Stimulated activated CD4-positive, alpha-beta T cell treated with anti-CD3 and anti-CD28 coated beads, Interleukin-12 subunit alpha, Interleukin-12 subunit beta, amount 100 ng/mL, for 24 hours (primary cell): ENCODE results near the gene ADAM15.

ENCODE experiments used
- DNase-seq, 2 experiments: peaks; one replicate each; pipeline ENCODE4 v3.0.0-alpha.2; 2020; ENCODE audit warnings: low read depth in 2 of 2

Gene ADAM15

DNA sequence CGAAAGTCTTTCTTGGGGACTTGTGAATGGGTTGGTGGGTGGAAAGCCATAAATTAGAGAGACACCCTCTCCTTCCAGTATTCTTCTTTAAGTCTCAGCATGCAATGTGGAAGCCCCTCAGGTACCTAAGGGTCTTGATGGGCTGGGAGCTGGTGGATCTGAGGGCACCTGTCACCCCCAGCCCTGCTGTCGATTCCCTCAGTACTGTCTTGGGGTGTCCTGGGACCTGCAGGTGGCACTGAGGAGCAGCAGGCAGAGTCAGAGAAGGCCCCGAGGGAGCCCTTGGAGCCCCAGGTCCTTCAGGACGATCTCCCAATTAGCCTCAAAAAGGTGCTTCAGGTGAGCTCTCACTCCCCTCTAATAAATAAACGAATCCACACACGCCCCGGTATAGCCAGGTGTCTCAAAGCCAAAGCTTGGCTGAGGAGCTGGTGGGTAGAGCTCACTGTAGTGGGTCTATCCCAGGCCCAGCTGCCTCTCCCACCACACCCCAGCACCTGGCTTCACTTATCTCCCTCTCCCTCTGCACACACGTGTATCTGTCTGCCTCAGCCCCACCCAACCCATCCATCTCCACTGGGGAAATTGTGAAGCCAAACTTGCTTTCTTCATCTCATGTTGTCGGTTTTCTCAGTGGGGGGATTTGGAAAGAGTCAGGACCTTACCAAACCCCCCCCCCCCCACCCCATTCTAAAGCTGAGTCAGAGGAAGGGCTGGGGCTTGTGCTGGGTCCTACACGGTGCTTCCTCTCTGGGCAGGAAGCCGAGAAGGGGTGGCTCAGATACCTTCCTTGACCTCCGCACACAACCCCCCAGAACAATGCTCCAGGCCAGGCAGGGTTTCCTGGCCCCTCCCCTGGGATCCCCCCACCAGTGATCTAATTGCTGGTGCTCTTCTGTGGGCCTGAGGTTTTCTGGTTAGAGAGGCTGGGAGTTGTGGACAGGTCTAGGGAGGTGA lies 1.6 kb downstream of the ADAM15 start:
- no peak for DNase-seq

DNA sequence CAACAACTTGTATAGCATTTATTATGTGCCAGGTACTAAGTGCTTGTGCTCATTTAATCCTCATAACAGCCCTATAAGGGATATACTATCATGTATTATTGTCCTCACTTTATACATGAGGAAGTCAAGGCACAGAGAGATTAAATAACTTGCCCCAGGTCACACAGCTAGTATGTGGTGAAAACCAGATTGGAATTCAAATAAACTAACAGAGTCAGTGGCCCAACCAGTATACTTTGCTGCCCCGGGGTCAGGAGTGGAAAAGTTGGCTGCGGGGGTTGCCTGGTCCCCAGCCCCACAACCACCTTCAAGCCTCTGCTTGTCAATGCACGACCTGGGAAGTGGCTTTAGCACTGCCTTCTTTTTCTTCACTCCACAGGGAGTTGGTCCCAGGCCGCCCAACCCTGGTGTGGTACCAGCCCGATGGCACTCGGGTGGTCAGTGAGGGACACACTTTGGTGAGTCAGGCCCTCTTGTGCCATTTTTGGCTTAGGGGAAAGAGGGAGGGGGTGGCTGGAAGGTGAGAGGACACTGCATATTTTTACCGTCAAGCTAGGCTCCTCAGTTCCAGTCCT lies 2.5 kb downstream of the ADAM15 start:
- no peak for DNase-seq

DNA sequence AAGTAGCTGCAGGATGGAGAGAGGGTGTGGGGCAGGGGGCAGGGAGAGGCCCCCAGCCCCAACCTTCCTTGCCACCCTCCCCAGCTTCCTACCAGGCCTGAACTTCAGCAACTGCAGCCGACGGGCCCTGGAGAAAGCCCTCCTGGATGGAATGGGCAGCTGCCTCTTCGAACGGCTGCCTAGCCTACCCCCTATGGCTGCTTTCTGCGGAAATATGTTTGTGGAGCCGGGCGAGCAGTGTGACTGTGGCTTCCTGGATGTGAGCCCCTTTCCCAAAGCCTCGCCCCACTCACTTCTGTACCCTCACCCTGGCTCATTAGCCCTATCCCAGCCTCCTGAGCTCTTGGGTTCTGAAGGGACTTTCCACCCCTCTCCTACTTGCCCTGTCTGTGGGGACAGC lies 6.0 kb downstream of the ADAM15 start:
- DNase-seq = no peak

DNA sequence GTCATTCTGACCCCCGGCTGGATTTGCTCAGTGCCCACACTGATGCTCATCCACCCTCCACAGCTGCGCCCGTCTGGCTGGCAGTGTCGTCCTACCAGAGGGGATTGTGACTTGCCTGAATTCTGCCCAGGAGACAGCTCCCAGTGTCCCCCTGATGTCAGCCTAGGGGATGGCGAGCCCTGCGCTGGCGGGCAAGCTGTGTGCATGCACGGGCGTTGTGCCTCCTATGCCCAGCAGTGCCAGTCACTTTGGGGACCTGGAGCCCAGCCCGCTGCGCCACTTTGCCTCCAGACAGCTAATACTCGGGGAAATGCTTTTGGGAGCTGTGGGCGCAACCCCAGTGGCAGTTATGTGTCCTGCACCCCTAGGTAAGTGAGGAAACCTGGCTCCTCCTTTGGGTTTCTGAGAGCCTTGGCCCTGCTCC lies 6.7 kb downstream of the ADAM15 start:
- no peak for DNase-seq

DNA sequence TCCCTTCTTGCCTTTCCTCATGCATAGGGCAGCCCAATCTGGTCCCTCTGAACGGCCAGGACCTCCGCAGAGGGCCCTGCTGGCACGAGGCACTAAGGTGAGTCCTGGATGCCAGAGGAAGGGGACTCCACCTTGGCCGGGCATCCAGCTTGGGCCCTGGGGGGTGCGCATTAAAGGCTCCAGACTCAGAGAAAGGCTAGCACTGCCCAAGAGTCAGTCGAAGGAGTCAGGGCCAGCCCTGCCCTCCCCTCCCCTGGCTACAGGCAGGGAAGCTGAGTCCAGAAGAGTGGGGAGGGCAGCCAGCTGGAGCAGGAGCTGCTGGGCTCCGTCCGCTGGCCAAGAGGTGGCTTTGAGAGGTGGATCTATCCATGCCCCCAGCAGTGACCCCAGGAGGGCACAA lies 9.6 kb downstream of the ADAM15 start:
- no peak for DNase-seq

DNA sequence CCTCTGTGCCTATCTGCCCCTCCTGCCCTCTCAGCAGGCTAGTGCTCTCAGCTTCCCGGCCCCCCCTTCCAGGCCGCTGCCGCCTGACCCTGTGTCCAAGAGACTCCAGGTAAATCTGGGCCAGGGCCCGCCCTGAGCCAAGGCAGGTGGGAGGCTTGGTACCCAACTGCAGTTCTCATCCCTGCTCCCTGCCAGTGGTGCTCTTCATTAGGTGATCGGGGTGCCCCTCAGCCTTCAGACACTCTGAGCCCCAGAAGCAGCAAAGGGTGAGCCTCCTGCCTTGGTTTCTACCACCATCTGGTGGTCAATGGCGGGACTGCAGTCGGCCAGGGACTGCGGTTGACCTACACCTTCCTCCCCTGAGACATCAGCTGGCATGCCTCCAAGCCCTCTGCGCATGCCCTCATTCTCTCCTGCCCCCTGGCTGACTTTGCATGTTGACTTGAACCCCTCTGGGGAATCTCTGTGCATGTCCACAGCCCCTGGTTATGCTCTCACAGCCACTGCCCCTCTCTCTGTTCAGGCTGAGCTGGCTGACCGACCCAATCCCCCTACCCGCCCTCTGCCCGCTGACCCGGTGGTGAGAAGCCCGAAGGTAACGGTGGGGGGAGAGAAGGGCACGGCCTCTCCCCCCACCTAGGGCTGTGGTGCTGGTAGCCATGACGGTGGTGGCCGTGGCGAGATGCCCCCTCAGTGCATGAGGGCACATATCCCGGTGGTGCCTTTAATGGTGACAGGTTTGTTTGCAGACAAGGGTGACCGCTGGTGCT lies 10.4 kb downstream of the ADAM15 start:
- DNase-seq = peak; percentile 84 to 97

DNA sequence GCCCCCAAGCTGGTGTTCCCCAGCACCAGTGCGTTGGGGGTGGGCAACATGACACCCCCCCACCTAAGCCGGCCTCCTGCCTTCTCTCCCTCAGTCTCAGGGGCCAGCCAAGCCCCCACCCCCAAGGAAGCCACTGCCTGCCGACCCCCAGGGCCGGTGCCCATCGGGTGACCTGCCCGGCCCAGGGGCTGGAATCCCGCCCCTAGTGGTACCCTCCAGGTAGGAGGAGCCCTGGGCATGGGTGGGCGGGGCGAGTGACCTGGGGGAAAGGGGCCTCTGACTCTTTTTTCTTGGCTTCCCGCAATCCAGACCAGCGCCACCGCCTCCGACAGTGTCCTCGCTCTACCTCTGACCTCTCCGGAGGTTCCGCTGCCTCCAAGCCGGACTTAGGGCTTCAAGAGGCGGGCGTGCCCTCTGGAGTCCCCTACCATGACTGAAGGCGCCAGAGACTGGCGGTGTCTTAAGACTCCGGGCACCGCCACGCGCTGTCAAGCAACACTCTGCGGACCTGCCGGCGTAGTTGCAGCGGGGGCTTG lies 11.1 kb downstream of the ADAM15 start:
- no peak for DNase-seq

DNA sequence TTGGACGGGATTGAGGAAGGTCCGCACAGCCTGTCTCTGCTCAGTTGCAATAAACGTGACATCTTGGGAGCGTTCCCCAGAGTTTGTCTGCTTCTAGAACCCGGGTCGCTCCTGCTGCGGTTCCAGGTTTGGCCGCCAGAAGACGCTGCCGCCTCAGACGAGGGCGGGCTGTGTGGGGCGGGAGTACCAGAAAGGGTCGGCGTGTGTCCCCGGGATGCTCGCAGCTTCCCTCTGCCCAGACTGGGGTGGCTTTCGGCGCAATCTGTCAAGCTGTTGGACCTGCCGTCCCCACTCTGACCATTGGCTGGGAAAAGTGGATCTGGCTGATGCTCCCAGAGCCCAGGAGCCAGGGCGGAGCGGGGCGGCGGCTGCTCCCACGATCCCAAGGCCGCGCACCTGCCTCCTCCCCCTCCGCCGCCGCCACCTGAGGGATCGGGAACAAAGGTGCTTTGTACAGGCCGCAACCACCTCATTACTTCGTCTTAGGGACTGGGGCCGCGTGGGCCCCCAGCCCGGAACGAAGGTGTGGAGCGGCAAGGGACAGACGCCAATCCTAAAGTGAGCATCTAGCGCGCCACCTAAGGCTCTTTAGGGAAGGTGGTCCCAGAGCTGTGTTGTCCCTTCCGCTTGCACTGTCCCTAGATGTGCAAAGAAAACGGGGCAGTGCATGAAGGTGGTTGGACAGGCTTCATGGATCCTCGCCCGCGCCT lies 11.7 kb downstream of the ADAM15 start:
- peak; percentile 52 to 78 for DNase-seq

DNA sequence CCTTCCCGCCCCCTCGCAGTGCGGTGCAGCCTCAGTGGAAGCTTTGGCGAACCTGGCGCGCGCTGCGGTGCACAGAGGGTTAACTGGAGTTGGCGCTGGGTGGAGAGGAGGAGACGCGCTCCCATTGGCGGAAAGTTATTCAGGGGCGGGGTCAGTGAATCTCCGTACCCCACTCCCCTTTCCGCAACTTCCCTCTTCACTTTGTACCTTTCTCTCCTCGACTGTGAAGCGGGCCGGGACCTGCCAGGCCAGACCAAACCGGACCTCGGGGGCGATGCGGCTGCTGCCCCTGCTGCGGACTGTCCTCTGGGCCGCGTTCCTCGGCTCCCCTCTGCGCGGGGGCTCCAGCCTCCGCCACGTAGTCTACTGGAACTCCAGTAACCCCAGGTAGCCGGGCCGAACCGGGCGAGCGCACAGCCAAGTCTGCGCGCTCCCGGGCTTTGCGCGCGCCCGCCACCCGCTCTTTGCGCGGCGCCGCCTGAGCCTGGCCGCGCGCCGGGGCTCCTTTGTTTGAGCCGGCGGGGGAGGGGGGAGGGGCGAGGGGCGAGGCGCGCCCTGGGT lies 12.5 kb downstream of the ADAM15 start, which contains the start of gene EFNA4:
EFNA4 (plus strand) TSS at position 191 of the 561 bp plus-strand sequence; CDS start at position 275, 84 bp downstream.
- peak; percentile 59 to 82 for DNase-seq

DNA sequence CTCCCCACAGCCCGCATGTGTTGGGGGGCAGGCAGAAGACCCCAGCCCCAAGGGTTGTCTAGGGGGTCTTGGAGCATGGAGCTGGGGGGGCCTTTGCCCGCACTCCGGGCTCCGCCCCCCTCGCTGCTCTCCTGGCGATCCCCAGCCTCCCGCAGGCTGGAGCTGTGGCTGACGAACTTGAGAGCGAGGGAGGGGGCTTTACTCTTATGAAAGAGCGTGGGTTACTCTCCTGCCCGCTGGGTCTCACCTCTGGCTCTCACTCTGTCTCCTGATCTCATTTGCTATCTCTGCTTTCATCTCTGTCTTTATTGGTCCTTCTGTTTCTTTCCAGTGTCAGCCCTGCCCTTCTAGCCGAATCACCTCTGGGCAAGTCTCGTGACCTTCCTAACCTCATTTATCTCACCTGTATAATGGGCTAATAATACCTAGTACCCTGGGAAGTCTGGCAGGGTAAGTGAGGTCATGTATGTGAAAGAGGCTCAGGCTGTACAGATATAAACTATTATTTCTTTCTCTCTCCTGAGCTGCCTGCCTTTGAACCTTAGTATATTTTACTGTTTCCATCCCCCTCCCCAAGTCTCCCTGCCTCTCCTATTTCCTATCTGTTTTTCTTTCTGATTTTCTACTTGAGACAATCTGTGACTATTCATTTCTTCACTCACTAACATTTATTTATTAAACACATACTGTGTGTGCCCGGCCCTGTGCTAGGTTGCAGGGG lies 13.2 kb downstream of the ADAM15 start:
- no peak for DNase-seq

DNA sequence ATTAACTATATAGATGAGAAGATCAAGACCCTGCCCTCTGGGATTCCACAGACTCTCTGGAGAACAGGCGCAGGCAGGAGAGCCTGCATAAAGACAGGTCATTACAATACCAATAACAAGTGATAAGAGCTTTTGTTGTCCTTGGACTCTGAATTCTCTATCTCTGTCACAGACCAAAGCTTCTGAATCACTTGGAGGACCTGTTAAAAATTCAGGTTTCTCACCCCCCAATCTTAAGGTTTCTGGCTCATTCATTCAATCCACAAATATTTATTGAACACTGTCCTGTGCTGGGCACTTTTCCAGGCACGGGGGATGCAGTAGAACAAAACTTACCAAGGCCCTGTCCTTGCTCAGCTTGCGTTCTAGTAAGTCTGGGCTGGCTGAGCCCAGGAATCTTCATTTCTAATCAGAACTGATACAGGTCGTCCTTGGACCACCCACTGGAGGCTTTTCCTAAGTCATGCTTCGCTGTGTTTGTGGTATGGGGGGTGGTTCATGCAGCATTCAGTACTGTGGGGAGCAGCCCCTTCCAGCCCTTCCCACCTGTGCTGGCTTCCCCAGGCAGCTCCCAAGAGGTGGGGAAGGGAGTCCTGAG lies 13.8 kb downstream of the ADAM15 start:
- DNase-seq = no peak

DNA sequence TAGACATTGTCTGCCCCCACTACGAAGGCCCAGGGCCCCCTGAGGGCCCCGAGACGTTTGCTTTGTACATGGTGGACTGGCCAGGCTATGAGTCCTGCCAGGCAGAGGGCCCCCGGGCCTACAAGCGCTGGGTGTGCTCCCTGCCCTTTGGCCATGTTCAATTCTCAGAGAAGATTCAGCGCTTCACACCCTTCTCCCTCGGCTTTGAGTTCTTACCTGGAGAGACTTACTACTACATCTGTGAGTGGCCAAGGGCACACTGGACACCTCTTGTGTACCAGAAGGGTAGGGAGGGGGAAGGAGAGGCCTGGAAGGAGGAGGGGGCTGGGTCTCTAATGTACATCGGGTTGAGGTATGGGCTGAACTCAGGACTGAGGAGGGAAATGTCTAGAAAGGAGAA lies 15.7 kb downstream of the ADAM15 start:
- DNase-seq = no peak

DNA sequence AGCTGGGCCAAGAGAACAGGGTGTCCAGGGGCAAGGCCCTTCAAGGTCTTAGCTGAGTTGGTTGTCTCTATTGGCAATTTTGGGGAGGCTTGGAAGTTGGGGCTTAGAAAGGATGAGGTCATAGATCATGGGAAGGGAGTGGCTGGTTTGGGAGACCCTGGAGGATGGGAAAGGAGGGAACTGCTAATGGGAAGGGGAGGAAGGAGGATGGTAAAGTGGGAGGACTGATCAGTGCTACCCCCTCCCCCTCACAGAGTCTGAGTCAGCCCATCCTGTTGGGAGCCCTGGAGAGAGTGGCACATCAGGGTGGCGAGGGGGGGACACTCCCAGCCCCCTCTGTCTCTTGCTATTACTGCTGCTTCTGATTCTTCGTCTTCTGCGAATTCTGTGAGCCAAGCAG lies 17.5 kb downstream of the ADAM15 start:
- no peak for DNase-seq

DNA sequence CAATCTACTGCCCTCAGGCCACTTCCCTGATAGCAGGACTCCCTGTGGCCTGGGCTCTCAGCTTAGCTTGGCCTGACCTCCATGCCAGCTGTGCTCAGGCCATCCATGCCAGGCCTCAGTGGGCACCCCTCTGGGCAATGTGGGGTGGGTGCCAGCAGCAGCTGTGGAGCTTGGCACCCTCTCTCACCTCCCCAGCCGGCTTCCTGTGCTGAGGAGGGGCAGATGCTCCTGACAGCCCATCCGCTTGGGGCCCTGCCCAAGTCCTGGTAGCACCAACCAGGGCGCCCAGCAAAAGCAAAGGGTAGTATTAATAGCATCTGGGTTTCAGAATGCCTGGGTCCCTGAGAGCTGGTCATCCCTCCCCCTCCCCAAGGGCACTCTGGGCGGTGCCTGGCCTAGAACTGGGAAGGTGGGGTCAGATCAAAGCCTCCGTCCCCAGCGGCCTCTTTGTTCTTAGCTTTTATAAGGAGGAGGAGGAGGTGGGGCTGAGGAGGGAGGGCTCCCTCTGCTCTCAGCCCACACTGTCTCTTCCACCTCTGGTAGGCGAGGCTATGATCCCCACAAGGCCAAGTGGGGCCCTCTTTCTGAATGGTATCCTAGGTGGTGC lies 18.5 kb downstream of the ADAM15 start:
- no peak for DNase-seq

DNA sequence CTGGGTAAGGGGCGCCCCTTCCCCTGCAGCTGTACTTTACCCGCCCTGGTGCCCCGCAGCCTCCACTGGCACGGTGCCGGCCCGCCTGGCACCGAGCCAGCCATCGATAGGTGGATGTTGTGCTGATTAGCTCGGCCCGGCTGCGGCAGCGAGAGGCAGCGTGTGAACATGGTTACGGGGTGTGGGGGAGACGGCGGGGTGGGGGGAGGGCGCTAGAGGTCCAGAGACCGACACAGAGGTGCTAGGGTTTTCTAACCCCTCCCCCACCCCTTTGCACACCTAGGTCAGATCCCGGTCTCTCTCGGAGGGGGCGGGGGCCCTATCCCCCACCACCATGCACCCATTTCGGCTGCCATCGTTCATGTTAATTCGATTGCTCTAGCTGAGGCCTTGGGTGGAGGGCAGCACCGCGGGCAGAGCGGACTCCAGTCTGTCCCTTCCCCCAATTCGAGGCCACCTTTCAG lies 19.1 kb downstream of the ADAM15 start:
- no peak for DNase-seq

DNA sequence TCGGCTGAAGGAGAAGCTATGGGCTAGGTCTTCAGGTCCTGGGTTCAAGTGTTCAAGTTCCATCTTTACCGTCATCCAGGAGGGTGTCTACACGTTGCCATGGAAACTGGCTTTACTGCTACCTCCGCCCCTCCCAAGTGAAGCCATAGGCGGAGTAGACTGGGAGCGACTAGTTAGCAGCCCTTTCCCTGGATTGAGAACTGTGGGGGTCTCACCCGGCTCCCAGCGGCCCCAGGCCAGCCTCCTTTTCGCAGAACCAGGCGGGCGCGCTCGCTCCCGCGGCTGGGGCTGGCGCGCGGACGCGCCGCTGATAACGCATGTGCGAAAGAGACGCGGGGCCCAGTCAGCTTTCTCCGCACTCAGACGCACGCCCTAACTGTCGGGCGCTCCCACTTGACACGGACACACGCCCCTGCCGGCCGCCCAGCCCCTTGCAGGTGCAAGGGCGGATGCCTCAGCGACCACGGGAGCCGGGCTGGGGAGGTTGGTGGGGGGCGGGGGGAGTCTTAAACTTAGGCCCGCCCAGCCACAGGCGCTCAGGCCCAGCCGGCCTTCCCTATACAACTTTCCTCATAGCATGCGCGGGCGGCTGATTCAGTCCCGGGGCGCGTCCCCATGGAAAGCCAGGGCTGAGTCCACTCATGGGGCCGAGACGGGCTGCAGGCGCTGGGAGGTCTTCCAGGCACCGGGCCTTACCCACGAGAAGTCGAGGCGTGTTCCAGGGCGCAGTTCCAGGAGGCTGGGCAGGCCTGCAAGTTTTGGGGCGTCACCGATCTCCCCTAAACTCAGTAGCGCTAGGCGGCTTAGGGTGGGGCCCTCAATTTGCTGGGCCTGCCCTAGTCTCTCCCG lies 19.8 kb downstream of the ADAM15 start:
- peak; percentile 59 to 72 for DNase-seq

DNA sequence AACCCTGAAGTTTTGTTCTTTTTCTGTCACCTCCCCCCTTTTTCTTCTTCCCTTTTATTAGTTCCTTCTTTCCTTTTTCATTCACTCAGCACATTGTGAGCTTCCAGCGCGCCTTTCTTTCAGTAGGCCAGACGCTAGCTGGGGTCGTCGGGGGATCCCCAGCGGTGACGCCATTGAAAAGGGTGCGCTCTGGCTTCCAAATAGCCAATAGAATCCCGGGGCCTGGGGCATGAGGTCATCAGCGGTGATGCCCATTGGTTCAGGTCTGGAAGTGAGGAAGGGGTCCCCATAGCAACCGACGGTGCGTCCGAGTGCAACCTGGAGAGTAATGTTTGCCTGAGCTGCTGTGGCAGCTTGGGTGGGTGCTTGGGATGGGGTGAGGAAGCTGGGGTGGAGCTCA lies 20.6 kb downstream of the ADAM15 start:
- DNase-seq = no peak

DNA sequence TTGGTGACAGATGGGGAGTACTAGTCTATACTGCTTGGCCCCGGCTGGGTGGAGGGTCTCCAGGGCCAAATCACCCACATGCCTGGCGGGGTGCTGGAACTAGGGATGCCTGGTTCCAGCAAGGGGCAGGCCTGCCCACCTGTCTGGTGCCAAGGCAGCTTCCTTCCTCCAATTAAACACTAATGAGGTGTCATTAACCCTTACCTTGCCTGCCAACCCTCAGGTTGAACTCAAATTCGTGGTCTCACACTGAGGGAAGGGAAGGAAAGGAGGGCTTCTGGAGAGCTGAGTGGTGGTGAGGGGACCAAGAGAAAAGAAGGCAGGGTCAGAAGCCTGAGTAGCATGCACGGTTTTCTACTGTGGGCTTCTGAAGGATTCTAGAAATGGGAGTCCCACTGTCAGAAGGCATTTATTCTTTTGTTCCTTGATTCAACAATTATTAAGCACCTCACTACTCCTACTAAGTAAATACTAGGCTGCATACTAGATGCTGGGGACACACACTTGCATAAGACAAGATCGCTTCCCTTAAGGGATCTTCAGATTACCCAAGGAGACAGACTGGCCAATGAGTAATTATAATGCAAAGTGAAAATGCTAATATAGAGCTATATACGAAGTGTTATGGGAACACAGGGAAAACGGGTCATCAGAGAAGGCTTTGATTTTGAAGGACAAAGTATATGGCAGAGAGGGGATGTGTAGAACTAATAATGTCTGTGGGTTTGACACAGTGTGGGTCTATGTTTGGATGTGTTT lies 21.6 kb downstream of the ADAM15 start:
- DNase-seq = no peak
